SW480 (cell line): ENCODE measurements around the gene TNNI3K.

Experiments
- DNase-seq: peaks from one replicate; pipeline ENCODE4 v3.0.0-alpha.2; 2016; ENCODE audit warnings: low spot score

Gene TNNI3K

DNA sequence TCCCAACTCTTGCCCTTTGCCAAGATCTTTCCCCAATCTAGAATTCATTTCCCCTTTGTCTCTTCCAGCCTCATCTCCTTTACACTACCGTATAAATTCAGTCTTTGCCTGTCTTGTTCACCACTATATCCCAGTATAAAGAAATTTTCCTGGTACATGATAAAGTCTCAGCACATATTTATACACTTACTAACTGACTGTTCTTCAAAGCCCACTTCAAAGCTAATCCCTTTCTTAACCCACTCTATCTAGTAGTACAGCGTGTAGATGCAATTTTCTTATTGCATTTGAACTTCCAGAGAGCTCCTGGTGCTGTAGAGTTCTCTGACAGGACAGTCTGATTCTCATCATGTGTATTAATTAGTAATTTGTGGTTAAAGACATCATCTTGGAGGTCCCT is 199.1 kb downstream of the TNNI3K start:
- no peak for DNase-seq

DNA sequence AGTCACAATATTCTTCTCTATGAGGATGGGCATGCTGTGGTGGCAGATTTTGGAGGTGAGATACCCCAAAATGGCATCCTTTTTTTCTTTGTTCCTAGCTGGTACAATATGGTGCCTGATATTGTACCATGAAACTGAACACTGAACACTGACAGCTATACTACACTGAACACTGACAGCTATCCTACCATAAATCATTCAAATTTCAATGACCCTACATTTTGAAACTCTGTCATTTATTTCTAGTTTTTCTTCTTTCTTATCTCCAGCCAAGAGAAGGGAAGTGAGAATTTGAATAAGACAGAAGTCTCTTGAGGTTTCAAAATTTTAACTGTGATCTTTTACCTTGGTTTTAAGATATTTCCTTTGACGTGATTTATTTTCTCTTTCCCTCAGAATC is 200.9 kb downstream of the TNNI3K start:
- no peak for DNase-seq

DNA sequence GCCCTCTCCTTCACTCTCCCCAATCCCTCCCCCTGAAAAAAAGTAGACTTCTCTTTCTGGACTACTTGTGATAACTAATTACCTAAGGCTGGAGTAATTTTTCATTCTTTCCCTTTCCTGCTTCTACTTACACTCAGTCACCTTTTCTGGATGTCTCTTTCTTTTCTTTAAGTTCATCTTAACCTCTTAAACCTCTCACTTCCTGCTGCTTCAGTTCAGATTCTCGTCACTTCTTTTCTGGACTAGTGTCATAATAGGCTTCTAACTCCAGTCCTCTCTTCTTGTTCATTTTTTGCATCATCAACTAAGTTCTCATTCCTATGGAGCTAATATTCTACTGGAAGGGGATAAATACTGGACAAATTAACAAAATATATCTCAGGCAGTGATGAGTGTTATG is 201.8 kb downstream of the TNNI3K start:
- no peak for DNase-seq

DNA sequence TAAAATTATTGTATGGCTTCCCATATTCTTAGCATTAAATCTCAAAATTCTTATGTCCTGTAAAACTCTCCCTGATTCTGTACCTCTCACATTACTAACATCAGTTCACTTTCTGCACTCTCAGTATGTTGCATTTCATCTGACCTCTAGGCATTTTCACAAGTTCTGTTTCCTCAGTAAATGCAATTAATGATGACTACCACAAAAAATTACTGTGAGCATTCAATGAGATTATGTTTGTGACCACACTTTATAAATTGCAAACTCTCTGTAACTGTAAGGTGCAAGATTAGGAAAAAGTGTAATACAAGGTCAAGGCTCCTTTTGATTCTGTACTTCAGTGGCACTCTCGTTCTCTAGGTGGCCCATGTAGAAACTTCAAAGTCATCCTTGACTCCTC is 216.8 kb downstream of the TNNI3K start:
- no peak for DNase-seq

DNA sequence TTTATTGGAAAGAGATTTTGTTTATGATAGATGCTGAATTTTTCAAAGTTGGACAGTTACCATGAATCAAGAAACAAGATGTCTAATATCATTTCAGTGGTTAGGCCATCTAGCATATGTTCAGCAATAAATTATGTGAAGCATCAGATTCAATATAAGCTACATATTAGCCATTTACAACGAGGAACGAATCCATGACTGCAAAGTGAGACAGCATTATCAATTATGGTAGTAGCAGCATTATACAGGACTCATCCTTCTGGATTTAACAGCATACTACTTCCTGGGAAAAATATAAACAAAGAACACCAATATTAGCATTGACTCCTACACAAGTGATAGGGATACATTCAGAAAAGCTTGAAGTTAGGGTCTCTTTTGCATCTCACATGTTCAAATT is 218.1 kb downstream of the TNNI3K start:
- DNase-seq, result no peak

DNA sequence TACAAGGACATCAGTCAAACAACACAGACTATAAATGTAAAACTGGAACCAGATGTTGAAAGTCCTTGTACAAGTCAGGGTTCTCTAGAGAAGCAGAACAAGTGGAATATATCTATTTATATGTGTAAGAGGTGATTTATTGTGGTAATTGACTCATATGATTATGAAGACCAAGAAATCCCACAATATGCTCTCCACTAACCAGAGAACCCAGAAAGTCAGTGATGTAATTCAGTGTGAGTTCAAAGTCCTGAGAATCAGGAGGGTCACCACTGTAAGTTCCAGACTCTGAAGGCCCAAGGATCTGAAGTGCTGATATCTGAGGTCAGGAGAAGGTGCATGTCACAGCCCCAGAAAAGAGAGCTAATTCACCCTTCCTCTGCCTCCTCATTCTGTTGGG is 220.2 kb downstream of the TNNI3K start:
- DNase-seq, result no peak

DNA sequence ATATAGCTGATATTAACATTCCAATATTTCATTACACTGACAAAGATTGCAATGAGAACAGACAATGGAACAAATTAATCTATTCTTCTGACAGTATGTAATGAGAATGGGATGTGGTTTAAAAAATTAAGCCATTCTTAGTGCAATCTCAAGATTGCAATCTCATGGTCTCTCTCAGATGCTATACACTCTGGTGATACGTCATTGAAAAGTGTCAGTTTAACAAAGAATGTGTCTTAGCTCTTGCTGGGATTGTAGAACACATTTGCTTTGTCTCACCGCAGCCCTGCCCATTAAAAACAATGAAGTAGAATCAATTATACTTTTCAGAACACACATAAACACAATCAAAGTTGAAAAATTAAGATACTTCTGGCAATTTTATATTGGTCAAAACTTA is 222.1 kb downstream of the TNNI3K start:
- no peak for DNase-seq

DNA sequence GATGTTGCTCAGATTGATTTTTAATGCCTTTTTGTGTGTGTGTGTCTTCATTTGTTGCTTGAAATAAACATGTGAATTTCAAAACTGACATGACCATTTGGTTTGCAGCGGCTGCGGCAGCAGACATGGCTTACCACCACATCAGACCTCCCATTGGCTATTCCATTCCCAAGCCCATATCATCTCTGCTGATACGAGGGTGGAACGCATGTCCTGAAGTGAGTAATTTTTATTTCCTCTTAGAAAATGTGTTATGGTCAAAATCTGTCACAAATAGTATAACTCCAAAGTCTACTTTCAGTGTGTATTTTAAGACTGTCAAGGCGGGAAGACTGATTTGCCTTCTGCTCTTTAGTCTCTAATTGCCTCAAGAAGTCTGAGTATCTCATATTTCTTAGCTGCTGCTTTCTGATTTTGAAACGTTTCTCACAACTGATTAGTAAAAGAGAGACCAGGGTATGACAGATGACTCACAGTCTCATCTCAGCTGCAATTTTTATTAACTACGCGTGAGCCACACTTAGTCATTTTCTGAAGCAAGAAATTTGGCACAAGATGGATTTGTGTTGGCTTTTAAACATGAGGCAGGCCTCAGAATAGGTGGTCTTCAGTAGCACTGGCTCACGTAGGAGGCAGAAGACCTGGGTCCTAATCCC is 228.3 kb downstream of the TNNI3K start:
- no peak for DNase-seq

DNA sequence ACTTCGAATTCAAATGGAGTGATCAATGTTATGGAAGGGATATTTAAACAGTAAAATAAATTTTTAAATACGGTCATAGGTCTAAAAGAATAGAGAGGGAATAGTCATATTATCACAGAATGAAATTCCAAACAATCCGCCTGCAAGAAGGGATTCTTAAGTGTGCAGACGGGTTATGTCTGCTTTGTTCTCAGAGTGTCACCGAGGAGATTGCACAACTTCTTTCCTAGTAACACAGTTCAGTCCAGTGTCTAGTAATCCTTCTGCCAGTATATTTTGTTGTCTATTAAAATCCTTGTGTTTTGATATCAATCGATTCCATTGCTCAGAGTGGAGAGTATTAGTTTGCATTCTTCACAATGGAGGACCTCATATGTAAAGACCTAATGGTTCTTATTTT is 228.8 kb downstream of the TNNI3K start:
- no peak for DNase-seq

DNA sequence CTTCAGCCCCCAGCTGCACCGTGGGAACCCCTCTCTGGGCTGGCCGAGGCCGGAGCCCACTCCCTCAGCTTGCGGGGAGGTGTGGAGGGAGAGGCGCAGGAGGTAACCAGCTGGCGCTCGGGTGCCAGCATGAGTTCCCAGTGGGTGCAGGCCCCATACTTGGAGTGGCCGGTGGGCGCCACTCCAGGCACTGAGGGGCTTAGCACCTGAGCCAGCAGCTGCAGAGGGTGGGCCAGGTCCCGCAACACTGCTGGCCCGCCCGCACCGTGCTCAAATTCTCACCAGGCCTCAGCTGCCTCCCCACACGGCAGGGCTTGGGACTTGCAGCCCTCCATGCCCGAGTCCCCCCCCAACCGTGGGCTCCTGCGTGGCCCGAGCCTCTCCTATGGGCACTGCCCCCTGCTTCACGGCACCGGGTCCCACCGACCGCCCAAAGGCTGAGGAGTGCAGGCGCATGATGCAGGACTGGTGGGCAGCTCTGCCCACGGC is 230.1 kb downstream of the TNNI3K start:
- DNase-seq, result no peak

DNA sequence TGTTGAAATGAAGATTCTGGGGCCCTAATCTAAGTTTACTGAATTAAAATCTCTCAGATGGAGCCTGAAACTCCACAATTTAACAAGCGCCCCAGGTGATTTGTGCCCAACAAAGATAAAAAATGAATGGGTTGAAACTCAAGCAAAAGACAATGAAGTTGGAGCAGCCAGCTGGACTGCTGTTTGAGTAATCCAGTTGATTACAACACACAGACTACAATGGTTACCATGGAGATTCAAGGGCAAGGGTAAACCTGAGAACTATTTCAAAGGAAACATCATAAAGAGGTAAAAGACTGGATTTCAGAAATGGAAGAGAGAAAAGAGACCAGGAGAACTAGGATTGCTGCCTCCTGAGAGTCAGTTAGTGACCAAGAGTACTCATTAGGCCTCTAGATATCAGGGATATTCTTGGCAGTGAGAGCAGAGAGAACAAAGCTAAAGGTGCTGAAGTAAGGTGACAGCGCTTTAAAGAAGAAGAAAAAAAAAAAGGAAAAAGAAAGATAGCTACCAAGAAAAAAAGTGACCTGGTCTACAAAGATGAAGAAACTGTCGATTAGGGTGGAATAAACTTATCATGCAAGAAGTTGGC is 232.7 kb downstream of the TNNI3K start:
- DNase-seq, result no peak

DNA sequence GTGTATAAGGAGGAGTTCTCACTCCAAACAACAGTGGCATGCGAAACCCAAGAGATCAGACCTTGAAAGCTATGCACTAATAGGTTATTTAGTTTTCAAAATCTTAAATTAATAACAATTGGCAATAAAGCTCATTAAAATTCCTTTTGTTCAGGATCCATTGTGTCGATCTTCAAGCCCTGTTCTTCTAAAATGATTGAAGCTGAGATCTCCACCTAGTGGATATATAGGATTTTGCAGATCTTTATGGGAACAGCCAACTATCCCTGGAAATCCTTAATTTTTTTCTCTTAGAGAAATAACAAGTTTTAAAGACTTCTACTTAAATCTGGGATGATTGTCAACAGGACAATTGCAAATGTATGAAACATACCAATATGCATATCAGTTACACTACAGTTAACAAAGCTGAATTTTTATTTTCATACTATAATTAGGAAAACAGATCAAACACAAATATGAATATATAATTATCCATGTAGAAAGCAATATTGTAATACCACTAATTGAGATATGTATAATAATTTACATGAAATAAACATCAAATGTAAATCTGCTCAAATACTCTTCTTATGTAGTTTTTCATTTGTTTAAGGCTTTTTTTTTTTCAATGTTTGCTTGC is 233.9 kb downstream of the TNNI3K start:
- DNase-seq, result peak; percentile 47

DNA sequence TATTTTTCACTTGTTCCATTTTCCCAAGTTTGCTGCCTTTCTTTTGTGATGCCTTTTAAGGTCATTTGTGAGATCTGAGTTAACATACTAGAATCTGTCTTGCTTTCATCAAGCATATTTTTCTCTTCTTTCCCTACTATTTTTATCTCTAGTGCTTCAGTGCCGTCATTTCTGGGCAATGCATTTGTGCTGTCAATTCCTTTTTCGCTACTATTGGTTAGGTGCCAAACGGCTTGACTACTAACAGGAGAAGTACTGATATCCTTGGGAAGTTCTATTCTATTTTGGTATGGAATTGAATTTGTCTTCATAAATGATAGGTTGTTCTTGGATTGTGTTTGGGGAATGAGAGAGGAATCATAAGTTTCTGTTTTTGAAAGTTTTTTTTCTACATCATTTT is 235.1 kb downstream of the TNNI3K start:
- DNase-seq, result no peak

DNA sequence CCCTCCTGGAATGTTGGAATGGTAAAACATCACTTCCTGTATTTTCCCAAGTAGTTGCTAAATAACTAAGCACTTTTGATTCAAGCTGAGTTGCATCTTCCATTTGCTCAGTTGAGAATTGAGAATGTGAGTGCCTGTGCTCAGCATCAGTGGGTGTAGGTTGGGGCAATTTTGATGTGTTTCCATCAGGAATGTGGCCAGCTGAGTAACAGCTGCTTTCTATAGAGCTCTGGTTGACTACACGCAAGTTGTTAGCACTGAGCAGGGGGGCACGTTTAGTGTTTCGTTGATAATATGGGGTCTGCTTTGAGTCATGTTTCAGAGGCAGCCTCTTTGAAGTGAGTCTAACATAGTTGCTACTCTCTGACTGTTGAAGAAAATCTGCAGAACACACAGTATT is 235.7 kb downstream of the TNNI3K start:
- DNase-seq, result no peak

DNA sequence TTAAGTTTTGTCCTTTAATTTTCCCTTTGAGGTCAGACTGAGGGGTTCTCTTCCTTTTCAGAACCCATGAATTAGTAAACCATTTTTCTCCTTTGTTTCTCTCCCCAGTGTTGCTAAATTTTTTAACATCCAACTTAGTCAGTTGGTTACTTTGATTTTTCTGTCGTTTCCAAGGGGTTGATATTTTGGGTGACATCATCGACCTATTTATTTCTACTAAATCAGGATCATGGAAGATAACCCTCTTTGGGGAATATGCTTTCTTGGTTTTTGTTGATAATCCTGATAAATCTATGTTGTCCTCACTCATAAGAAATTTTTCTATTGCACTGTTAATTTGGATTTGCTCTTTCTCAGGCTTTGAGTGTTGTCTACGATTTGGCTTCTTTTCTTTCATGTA is 236.3 kb downstream of the TNNI3K start:
- no peak for DNase-seq

DNA sequence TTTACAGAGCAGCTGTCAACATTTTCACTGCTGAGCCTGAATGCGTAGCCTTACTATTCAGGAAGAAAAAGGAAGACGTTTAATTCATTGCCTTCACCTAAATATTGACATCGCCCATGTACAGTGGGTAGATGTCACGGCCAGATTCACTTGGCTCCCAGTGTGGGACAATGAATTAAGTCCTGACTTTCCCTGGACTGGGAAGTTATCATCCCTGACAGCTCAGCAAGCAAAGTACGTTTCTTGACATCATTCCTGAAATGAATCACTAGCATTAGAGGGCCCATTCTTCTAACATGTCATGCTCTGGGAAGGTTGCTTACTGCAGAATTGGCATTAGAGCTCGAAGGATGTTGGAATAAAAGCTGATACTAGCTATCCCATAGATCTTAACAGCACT is 239.4 kb downstream of the TNNI3K start:
- no peak for DNase-seq

DNA sequence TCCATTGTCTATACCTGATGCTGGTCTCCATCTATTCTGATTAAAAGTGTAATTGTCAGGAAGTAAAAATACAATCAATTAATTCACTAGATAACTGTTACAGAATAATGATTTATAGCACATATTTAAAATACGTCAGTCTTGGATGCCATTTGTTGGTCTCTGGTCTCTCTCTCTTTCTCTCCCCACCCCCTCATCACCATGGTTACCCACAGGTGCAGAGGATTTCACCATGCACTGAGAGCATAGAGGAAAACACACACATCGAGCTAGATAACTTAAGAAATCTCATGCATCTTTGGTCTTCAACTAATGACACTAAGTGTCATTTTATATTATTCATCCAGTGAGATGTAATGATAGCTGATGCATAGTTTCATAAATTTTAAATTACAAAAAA is 243.8 kb downstream of the TNNI3K start:
- DNase-seq, result no peak

DNA sequence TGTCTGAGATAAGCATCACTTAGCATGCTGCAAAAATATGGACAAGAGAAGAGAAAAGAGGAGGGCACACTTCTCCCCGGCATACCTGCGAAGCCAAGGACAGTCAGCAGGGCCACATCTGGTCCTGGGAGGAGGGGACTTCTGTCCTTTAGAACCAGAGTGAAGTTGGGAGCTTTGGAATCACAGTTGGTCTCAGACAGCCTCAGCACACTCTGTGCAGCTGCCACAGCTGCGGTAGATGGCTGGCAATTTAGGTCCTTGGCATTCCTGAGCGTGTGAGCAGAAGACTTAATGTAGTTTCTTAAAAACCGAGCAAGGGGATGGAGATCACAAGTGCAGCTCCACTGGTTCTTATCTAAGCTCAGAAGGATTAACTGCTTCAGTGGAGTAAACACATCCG is 244.9 kb downstream of the TNNI3K start:
- DNase-seq, result no peak

DNA sequence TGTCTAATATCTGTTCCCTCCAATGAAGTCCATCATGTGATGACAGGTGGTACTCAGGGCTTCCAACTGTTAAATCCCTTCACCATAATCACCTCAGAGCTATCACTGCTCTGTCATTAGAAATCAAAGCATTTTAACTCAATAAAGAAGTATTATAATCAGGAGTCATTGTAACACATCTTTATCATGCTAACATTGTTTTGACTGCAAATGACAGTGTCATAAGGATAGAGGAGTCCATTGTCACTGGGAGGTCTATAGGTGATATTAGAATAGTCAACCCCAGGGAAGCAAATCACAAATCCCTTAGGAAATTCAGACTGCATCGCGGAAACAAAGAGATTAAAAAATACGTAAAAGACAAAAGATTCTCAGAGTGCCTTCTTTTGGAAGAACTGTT is 246.4 kb downstream of the TNNI3K start:
- no peak for DNase-seq

DNA sequence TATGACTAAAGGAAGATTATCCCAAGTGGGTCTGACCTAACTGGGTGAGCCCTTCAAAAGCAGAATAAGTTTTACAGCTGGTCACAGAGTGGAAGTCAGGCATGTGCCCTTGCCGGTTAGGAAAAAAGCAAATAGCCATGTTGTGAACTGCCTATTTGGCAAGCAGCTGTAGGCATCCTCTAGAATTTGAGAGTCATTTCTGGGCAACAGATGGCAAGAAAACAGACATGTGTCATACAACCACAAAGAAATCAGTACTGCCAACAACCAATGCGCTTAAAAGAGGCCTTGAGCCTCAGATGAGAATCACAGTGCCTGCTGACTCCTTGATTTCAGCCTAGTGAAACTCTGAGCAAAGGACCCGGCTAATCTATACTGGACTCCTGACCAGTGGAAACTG is 250.4 kb downstream of the TNNI3K start:
- DNase-seq, result no peak

DNA sequence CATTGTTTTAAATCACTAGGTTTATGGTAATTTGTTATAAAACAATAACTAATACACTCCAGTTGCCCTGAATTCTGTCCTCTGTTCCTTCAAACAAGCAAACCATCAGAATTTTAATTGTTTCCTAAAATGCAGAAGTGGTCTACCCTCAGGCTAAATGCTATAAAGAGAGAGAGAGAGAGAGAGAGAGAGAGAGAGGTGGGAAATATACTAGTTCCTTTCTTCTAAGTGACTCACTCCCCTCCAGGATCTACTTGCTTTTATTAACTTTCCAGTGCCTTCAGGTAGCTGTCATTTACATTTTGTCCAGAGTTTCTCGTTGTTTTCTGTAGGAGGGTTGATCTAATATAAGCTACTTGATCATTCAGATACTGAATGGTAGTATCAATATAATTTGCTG is 250.8 kb downstream of the TNNI3K start:
- no peak for DNase-seq

DNA sequence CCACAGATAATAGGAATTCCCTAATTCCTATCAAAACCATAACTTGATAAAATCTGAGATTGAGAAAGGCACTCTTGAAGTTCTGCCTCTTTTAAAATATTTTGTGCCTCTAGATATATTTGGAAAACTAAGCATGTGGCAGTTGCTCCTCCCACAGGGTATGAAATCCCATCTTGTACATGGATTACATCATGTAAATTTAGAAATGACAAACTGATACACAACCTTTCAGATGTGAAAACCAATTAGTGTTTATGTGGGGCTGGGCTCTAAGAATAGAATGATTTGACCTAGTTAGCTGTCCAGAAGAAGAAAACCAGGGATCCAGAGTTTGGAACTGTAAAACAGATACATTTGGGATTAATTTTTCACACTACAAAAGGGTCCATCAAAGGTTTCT is 261.5 kb downstream of the TNNI3K start:
- DNase-seq, result no peak

DNA sequence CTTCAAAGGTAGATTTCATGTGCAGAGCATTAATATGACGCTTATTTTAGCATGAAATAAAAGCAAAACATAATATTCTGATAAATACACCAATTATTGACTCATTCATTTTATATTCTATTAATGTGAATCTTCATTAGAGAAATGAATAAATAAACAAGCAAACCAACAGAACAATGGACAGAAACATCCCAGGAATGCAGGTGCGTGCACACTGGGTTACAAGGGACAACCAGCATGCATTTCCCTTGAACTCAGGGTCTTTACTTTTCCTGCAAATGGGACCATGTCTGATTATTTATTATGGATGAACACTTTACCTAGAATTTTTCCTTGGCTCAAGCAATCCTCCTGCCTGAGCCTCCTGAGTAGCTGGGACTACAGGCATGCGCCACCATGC is 263.7 kb downstream of the TNNI3K start:
- no peak for DNase-seq

DNA sequence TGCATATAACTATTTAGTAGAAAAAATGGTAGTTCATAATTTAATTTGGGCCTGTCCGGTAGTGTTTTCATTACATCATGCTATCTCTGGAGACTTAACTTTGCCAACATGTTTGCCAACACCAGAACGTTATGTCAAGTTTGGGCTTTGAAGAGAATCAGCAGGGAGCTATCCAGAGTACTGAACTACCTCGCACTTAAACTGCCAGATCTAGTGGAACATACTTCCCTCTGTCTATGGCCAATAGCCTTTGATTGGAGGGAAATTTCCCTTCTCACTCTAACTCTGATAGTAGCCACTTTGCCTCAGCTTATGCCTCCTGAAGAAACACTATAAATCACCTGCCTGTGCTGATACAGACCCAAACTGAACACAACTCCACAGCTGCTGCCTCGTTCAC is 267.2 kb downstream of the TNNI3K start:
- DNase-seq, result peak; percentile 25
